Mesothelial cell of epicardium (in vitro differentiated cells): Measurements from ENCODE around the gene SREK1IP1. TPM values are rescaled to one million over a fixed set of nuclear protein-coding genes. Genes with fewer than 3 reads are reported as not detected.

Source experiments
- DNase-seq, 2 experiments: peaks; one replicate each; pipeline ENCODE4 v3.0.0; 2021; ENCODE audit warnings: low spot score in 2 of 2; ENCODE audit not compliant: unreplicated experiment in 2 of 2
- H3K27ac Mint-ChIP-seq: 2 replicates; pipeline ENCODE4 v1.8.0; 2021; ENCODE audit warnings: mixed read lengths
- H3K27me3 Mint-ChIP-seq: 2 replicates; pipeline ENCODE4 v1.8.0; 2021; ENCODE audit warnings: low read depth, mixed read lengths
- H3K36me3 Mint-ChIP-seq: 2 replicates; pipeline ENCODE4 v1.8.0; 2021; ENCODE audit warnings: mixed read lengths
- H3K4me1 Mint-ChIP-seq: 2 replicates; pipeline ENCODE4 v1.8.0; 2021; ENCODE audit warnings: mixed read lengths
- H3K4me3 Mint-ChIP-seq: 2 replicates; pipeline ENCODE4 v1.8.0; 2021; ENCODE audit warnings: mild to moderate bottlenecking, moderate library complexity, mixed read lengths
- H3K9me3 Mint-ChIP-seq: 2 replicates; pipeline ENCODE4 v1.8.0; 2021; ENCODE audit warnings: mixed read lengths
- total RNA-seq: library from RNA; stranded (reverse); gene quantifications from 3 replicates; pipeline ENCODE4 v1.2.1, GENCODE V29; 2021
- TF ChIP-seq, protein P1 (sequence below): fragments of 200-600 bp; sonication (generic); IDR thresholded peaks from one replicate; pipeline ENCODE4 v1.5.0; 2021; ENCODE audit warnings: antibody characterized with exemption; ENCODE audit not compliant: unreplicated experiment

The SREK1IP1 gene
- total RNA-seq, 1 donor from 2014 or later = 20.9 TPM

DNA sequence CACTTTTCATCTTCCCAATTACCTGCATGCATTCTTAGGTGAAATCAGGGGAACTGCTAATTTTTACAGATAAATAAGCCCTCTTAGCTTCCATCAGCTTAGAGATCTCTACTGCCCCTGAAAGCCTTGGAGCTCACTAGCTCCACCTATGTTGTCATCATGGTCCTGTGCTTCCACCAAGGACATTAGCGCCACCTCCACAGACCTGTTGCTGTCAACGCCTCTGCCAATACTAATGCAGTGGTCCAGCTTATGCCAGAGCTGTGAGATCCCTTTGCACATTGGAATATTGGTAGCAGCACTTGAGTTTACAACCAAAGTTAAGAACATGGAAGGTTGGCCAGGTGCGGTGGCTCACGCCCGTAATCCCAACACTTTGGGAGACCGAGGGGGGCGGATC lies 85.9 kb downstream of the SREK1IP1 start:
- no peak overlapping the region for H3K4me3 Mint-ChIP-seq
- DNase-seq = no peak
- H3K27me3 Mint-ChIP-seq = peaks cover 8% of the 10 kb centered on the region
- H3K4me1 Mint-ChIP-seq = no peaks in the 10 kb centered on the region
- H3K27ac Mint-ChIP-seq = no peak overlapping the region
- TF ChIP-seq, protein P1, sequence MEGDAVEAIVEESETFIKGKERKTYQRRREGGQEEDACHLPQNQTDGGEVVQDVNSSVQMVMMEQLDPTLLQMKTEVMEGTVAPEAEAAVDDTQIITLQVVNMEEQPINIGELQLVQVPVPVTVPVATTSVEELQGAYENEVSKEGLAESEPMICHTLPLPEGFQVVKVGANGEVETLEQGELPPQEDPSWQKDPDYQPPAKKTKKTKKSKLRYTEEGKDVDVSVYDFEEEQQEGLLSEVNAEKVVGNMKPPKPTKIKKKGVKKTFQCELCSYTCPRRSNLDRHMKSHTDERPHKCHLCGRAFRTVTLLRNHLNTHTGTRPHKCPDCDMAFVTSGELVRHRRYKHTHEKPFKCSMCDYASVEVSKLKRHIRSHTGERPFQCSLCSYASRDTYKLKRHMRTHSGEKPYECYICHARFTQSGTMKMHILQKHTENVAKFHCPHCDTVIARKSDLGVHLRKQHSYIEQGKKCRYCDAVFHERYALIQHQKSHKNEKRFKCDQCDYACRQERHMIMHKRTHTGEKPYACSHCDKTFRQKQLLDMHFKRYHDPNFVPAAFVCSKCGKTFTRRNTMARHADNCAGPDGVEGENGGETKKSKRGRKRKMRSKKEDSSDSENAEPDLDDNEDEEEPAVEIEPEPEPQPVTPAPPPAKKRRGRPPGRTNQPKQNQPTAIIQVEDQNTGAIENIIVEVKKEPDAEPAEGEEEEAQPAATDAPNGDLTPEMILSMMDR = no peak
- no peaks in the 10 kb centered on the region for H3K36me3 Mint-ChIP-seq
- no peaks in the 10 kb centered on the region for H3K9me3 Mint-ChIP-seq

DNA sequence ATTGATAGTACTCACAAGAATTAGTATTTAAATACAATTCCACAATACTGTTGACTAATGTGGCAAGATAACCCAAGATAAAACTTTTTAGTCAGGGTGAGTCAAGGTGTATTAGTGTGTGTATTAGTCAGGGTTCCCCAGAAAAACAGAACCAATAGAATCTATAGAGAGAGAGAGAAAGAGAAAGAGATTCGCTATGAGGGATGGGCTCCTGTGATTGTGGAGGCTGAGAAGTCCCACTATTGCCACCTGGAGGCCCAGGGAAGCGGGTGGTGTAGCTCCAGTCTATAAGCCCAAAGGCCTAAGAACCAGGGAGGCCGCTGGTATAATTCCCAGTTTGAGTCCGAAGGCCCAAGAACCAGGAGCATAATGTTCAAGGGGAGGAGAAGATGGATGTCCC lies 88.2 kb downstream of the SREK1IP1 start:
- H3K27ac Mint-ChIP-seq = no peak overlapping the region
- no peaks in the 10 kb centered on the region for H3K4me1 Mint-ChIP-seq
- no peak for DNase-seq
- H3K4me3 Mint-ChIP-seq = no peak overlapping the region
- no peaks in the 10 kb centered on the region for H3K36me3 Mint-ChIP-seq
- H3K9me3 Mint-ChIP-seq = no peaks in the 10 kb centered on the region
- H3K27me3 Mint-ChIP-seq = peaks cover 7% of the 10 kb centered on the region
- TF ChIP-seq, protein P1 = no peak

DNA sequence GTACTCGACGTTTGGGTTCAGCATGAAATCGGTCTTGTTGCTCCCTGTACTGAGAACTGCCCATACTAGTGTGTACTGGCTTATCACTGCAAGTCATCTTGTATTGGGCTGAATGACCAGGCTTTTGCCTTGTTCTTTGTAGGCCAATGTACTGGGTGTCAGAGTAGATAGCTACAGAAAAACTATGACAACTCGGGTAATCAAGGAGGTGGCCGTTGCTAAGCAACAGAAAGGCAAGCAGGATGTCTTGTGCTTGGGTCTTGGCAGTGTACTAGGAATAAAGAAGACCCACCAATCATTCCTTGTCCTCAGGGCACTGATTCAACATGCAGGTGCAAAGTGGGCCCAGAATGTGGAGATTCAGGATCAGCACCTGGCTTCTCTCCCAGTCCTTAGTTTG lies 90.1 kb downstream of the SREK1IP1 start:
- peaks cover 4% of the 10 kb centered on the region for H3K27me3 Mint-ChIP-seq
- no peak overlapping the region for H3K4me3 Mint-ChIP-seq
- no peaks in the 10 kb centered on the region for H3K4me1 Mint-ChIP-seq

DNA sequence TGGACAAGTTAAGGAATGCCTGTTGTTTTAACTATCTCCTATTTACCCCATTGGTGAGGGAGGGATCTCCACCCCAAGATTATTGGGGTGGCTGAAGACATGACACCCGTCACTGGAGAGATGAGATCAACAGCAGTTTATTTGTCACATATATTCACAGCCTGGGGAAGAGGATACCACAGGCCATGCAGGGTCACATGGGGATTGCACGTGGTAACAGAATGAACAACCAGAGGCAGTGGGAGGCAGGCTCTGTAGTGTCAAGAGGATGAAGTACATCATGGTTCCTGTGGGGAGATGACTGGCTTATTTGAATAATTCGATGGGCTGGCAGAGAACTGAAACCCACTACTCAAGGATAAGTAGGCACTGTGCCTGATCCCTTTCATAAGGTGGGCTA lies 96.8 kb downstream of the SREK1IP1 start:
- Mint-ChIP-seq H3K36me3 (no peaks in the 10 kb centered on the region), H3K4me1 (no peaks in the 10 kb centered on the region), H3K9me3 (no peaks in the 10 kb centered on the region), H3K4me3 (no peak overlapping the region), H3K27me3 (no peaks in the 10 kb centered on the region), H3K27ac (no peak overlapping the region)
- DNase-seq = no peak
- TF ChIP-seq, protein P1 = no peak

More for the DNA sequence above, 90.1 kb downstream of the SREK1IP1 start:
- Mint-ChIP-seq H3K36me3 (no peaks in the 10 kb centered on the region), H3K9me3 (no peaks in the 10 kb centered on the region), H3K27ac (no peak overlapping the region)
- DNase-seq = no peak
- TF ChIP-seq, protein P1 = no peak

DNA sequence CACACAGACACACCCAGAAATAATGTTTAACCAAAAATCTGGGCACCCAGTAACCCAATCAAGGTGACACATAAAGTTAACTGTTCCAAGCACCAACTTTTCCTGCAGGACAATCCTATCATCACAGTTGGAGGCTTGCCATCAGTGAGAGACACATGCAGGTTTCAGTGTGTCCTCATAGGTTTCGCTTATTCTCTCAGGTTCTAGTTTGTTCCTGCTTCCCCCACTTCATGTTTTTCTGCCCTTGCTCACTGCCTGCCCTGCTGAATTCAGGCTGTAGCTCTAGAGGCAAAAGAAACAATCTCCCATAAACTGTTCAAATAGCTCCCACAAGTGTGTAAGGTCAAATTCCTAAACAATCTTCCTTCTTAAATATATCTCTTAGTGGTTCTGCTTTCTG lies 98.2 kb downstream of the SREK1IP1 start:
- DNase-seq = no peak
- TF ChIP-seq, protein P1 = no peak
- Mint-ChIP-seq H3K36me3 (no peaks in the 10 kb centered on the region), H3K27ac (no peak overlapping the region), H3K27me3 (no peaks in the 10 kb centered on the region), H3K4me1 (no peaks in the 10 kb centered on the region), H3K9me3 (no peaks in the 10 kb centered on the region), H3K4me3 (no peak overlapping the region)

Other genes with a start within 250 kb of the SREK1IP1 start
- gene SHISAL2B, start 78.2 kb downstream of the SREK1IP1 start, total RNA-seq = not detected in 3 replicates
- 28.6 to 30.0 TPM (median 29.3 TPM) in 3 replicates for gene CWC27, start 239 bp upstream of the SREK1IP1 start, total RNA-seq